IPS DF 6.9 (cell line): Measurements from ENCODE around the gene TOX2.

Experiments
- DNase-seq: peaks from one replicate; pipeline ENCODE4 v3.0.0-alpha.2; 2013; ENCODE audit warnings: low read depth, low spot score
- H3K27ac ChIP-seq: one replicate; pipeline ENCODE4 v1.5.1; 2013; ENCODE audit warnings: low read length, control low read depth
- H3K27me3 ChIP-seq: 2 replicates; pipeline ENCODE4 v1.6.1; 2013; ENCODE audit warnings: mild to moderate bottlenecking, low read length; ENCODE audit not compliant: control insufficient read depth, insufficient read depth
- H3K36me3 ChIP-seq: 2 replicates; pipeline ENCODE4 v1.6.1; 2013; ENCODE audit warnings: low read length; ENCODE audit not compliant: control insufficient read depth, insufficient read depth
- H3K4me1 ChIP-seq: 2 replicates; pipeline ENCODE4 v1.6.1; 2013; ENCODE audit warnings: low read length; ENCODE audit not compliant: control insufficient read depth, insufficient read depth
- H3K4me3 ChIP-seq: 2 replicates; pipeline ENCODE4 v1.5.1; 2013; ENCODE audit warnings: mild to moderate bottlenecking, low read length
- H3K9me3 ChIP-seq: 2 replicates; pipeline ENCODE4 v1.6.1; 2013; ENCODE audit warnings: low read length, inconsistent platforms; ENCODE audit not compliant: control insufficient read depth, insufficient read depth
- WGBS: extraction: QIAGEN DNeasy Blood & Tissue Kit; methylation state at CpG from one replicate; pipeline ENCODE4 v1.1.7; 2013; ENCODE audit warnings: mixed read lengths, missing lambda C conversion rate; ENCODE audit not compliant: insufficient read length, insufficient coverage; 5-methylcytosine and 5-hydroxymethylcytosine counted together

Gene TOX2

DNA sequence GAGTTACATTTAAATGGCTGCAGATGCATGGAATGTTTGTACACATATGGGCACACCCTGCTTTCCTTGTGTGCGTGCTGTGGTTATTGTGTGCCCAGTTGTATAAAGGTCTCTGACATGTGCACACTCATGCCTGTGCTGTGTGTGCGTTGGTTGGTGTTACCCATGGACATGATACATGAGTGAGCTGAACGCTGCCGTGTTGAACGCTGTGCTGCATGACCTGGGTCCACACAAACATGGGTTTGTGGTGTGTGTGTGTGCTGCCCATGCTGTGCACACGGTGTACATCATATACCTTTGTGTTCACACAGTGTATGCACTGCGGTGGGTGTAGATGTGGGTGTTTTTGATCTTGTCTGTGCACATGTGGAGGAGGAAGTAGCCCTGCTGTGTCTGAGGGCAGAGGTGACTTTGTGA is 54.4 kb downstream of the TOX2 start:
- Histone ChIP-seq H3K36me3 (no peaks in the 10 kb centered on the region), H3K4me1 (no peaks in the 10 kb centered on the region), H3K27me3 (no peaks in the 10 kb centered on the region), H3K4me3 (no peak overlapping the region), H3K27ac (no peak overlapping the region), H3K9me3 (no peaks in the 10 kb centered on the region)
- WGBS: no CpG with 5 or more reads among the region's 7 CpGs
- no peak for DNase-seq

- no peak overlapping the region for H3K27ac ChIP-seq
- no CpG with 5 or more reads among the region's 8 CpGs for WGBS
These were observed 55.0 kb downstream of the TOX2 start for GRCh38 chr20:43969501-43970182.

GRCh38 chr20:43971267-43971666 is 56.6 kb downstream of the TOX2 start:
- no peaks in the 10 kb centered on the region for H3K9me3 ChIP-seq
- no peaks in the 10 kb centered on the region for H3K27me3 ChIP-seq
- no peak for DNase-seq
- H3K27ac ChIP-seq: no peak overlapping the region
- no peaks in the 10 kb centered on the region for H3K36me3 ChIP-seq
- no CpG with 5 or more reads among the region's 10 CpGs for WGBS
- no peaks in the 10 kb centered on the region for H3K4me1 ChIP-seq
- no peak overlapping the region for H3K4me3 ChIP-seq

More at GRCh38 chr20:43969501-43970182, 55.0 kb downstream of the TOX2 start:
- Histone ChIP-seq H3K36me3 (no peaks in the 10 kb centered on the region), H3K4me3 (no peak overlapping the region), H3K9me3 (no peaks in the 10 kb centered on the region), H3K27me3 (no peaks in the 10 kb centered on the region), H3K4me1 (no peaks in the 10 kb centered on the region)
- DNase-seq: no peak

DNA sequence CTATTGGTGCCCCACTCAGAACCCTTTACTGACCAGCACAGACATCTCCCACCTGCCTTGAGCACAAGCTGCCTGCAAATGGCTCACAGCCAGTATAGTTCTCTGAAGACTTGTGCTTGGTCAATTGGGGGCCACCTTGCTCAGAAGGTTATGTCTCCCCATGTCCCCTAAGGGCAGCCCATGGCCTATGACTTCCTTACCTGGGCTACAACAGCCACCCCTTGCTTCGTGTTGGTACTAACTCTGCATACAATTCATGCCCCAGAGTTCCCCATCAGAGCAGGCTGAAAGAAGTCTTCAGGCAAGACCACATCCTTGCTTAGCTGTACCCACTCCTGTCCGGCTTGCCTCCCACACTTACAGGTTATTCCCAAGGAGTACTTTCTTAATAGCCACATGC is 57.4 kb downstream of the TOX2 start:
- no peak overlapping the region for H3K27ac ChIP-seq
- H3K4me1 ChIP-seq: no peaks in the 10 kb centered on the region
- no peak overlapping the region for H3K4me3 ChIP-seq
- no peaks in the 10 kb centered on the region for H3K27me3 ChIP-seq
- H3K36me3 ChIP-seq: no peaks in the 10 kb centered on the region
- WGBS: no CpG with 5 or more reads among the region's 2 CpGs
- DNase-seq: no peak
- no peaks in the 10 kb centered on the region for H3K9me3 ChIP-seq

- Histone ChIP-seq H3K36me3 (no peaks in the 10 kb centered on the region), H3K27ac (no peak overlapping the region), H3K9me3 (no peaks in the 10 kb centered on the region), H3K4me3 (no peak overlapping the region), H3K27me3 (no peaks in the 10 kb centered on the region), H3K4me1 (no peaks in the 10 kb centered on the region)
- WGBS: no CpG with 5 or more reads among the region's 2 CpGs
- no peak for DNase-seq
These were observed 58.0 kb downstream of the TOX2 start for GRCh38 chr20:43972692-43973091.

GRCh38 chr20:43973231-43973630 is 58.6 kb downstream of the TOX2 start:
- H3K4me3 ChIP-seq: no peak overlapping the region
- H3K9me3 ChIP-seq: no peaks in the 10 kb centered on the region
- DNase-seq: no peak
- no peaks in the 10 kb centered on the region for H3K36me3 ChIP-seq
- no peaks in the 10 kb centered on the region for H3K27me3 ChIP-seq
- no peak overlapping the region for H3K27ac ChIP-seq
- WGBS: no CpG with 5 or more reads among the region's 6 CpGs
- no peaks in the 10 kb centered on the region for H3K4me1 ChIP-seq

GRCh38 chr20:43973671-43974450 is 59.2 kb downstream of the TOX2 start:
- Histone ChIP-seq H3K27ac (no peak overlapping the region), H3K4me3 (no peak overlapping the region), H3K36me3 (no peaks in the 10 kb centered on the region), H3K9me3 (no peaks in the 10 kb centered on the region), H3K27me3 (no peaks in the 10 kb centered on the region), H3K4me1 (no peaks in the 10 kb centered on the region)
- no CpG with 5 or more reads among the region's 8 CpGs for WGBS
- no peak for DNase-seq

GRCh38 chr20:43974695-43975094 is 60.0 kb downstream of the TOX2 start:
- Histone ChIP-seq H3K4me3 (no peak overlapping the region), H3K36me3 (no peaks in the 10 kb centered on the region), H3K27ac (no peak overlapping the region), H3K4me1 (no peaks in the 10 kb centered on the region), H3K27me3 (no peaks in the 10 kb centered on the region), H3K9me3 (no peaks in the 10 kb centered on the region)
- no CpG with 5 or more reads among the region's 5 CpGs for WGBS
- no peak for DNase-seq

GRCh38 chr20:43975096-43975768 is 60.6 kb downstream of the TOX2 start:
- no peak for DNase-seq
- no peaks in the 10 kb centered on the region for H3K36me3 ChIP-seq
- no peaks in the 10 kb centered on the region for H3K4me1 ChIP-seq

GRCh38 chr20:43976547-43976946 is 61.9 kb downstream of the TOX2 start:
- no peak overlapping the region for H3K27ac ChIP-seq
- no peaks in the 10 kb centered on the region for H3K9me3 ChIP-seq
- no peaks in the 10 kb centered on the region for H3K36me3 ChIP-seq
- WGBS: no CpG with 5 or more reads among the region's 7 CpGs
- DNase-seq: no peak
- no peaks in the 10 kb centered on the region for H3K4me1 ChIP-seq
- H3K27me3 ChIP-seq: no peaks in the 10 kb centered on the region
- H3K4me3 ChIP-seq: no peak overlapping the region

More at GRCh38 chr20:43975096-43975768, 60.6 kb downstream of the TOX2 start:
- WGBS: no CpG with 5 or more reads among the region's 6 CpGs
- Histone ChIP-seq H3K4me3 (no peak overlapping the region), H3K27ac (no peak overlapping the region), H3K27me3 (no peaks in the 10 kb centered on the region), H3K9me3 (no peaks in the 10 kb centered on the region)
